IMR-90 (cell line): ENCODE data around the gene KRTAP5-6. TPM values are rescaled to one million over a fixed set of nuclear protein-coding genes. Genes with fewer than 3 reads are reported as not detected.

Source experiments
- ATAC-seq: fragments of 200-7000 bp; cut with Tn5 transposase; 2 replicates; pipeline ENCODE4 v1.9.1; 2020; ENCODE audit warnings: low read depth, mild to moderate bottlenecking, moderate library complexity
- BruUV-seq: library from RNA; stranded (reverse); fragments of 400-500 nt; replicated peaks from 2 replicates; lab custom pipeline; 2021; lab: Mats Ljungman, UMichigan
- CTCF ChIA-PET: fragments of 300-600 bp; formaldehyde crosslinking; extraction: SDS; loops from one replicate; lab custom pipeline; 2021; ENCODE audit warnings: antibody characterized with exemption; lab: Yijun Ruan, JAX
- POLR2A ChIA-PET: fragments of 300-600 bp; sonication (Branson Sonifier 250); formaldehyde crosslinking; loops from one replicate; lab custom pipeline; 2022; ENCODE audit warnings: antibody characterized with exemption; ENCODE audit not compliant: unreplicated experiment; lab: Charles Lee
- DNase-seq: peaks from one replicate; pipeline ENCODE4 v3.0.0; 2013
- H2AFZ ChIP-seq: replicated peaks from 2 replicates; pipeline ENCODE3; 2013; ENCODE audit warnings: low read length, mild to moderate bottlenecking; ENCODE audit not compliant: poor library complexity
- H2AK5ac ChIP-seq: 2 replicates; pipeline ENCODE4 v1.6.1; 2013; ENCODE audit warnings: low read depth, low read length, inconsistent platforms
- H2AK9ac ChIP-seq: replicated peaks from 2 replicates; pipeline ENCODE3; 2013; ENCODE audit warnings: mild to moderate bottlenecking, low read depth, low read length, moderate library complexity; ENCODE audit not compliant: poor library complexity
- H2BK120ac ChIP-seq: 2 replicates; pipeline ENCODE4 v1.6.1; 2013; ENCODE audit warnings: low read depth, low read length, inconsistent platforms
- H2BK15ac ChIP-seq: 3 replicates; pipeline ENCODE4 v1.6.1; 2013; ENCODE audit warnings: low read depth, low read length, inconsistent platforms
- H2BK20ac ChIP-seq: 2 replicates; pipeline ENCODE4 v1.6.1; 2013; ENCODE audit warnings: low read depth, mild to moderate bottlenecking, inconsistent platforms, low read length, moderate library complexity
- H2BK5ac ChIP-seq: 2 replicates; pipeline ENCODE4 v1.6.1; 2013; ENCODE audit warnings: mild to moderate bottlenecking, low read depth, low read length, inconsistent platforms; ENCODE audit not compliant: poor library complexity, severe bottlenecking
- H3K14ac ChIP-seq: replicated peaks from 2 replicates; pipeline ENCODE4 v1.6.1; 2013; ENCODE audit warnings: low read depth, low read length, inconsistent platforms
- H3K18ac ChIP-seq: 2 replicates; pipeline ENCODE4 v1.6.1; 2013; ENCODE audit warnings: low read depth, low read length, control low read depth
- H3K23ac ChIP-seq: 2 replicates; pipeline ENCODE4 v1.6.1; 2013; ENCODE audit warnings: low read depth, low read length, inconsistent platforms
- H3K27ac ChIP-seq: 2 replicates; pipeline ENCODE4 v1.5.1; 2013; ENCODE audit warnings: mild to moderate bottlenecking, control low read depth, low read length; ENCODE audit not compliant: insufficient read depth
- H3K27me3 ChIP-seq: 2 replicates; pipeline ENCODE4 v1.6.1; 2013; ENCODE audit warnings: low read length; ENCODE audit not compliant: control insufficient read depth, insufficient read depth
- H3K36me3 ChIP-seq: 2 replicates; pipeline ENCODE4 v1.6.1; 2013; ENCODE audit warnings: low read length, mixed read lengths; ENCODE audit not compliant: control insufficient read depth, insufficient read depth
- H3K4ac ChIP-seq: 2 replicates; pipeline ENCODE4 v1.6.1; 2013; ENCODE audit warnings: low read depth, low read length, inconsistent platforms
- H3K4me1 ChIP-seq: 2 replicates; pipeline ENCODE4 v1.6.1; 2013; ENCODE audit warnings: low read length, mixed read lengths; ENCODE audit not compliant: control insufficient read depth, insufficient read depth
- H3K4me2 ChIP-seq: 2 replicates; pipeline ENCODE4 v1.6.1; 2013; ENCODE audit warnings: low read depth, mild to moderate bottlenecking, control low read depth, low read length, moderate library complexity
- H3K4me3 ChIP-seq: 2 replicates; pipeline ENCODE4 v1.5.1; 2013; ENCODE audit warnings: low read depth, mild to moderate bottlenecking, control low read depth, low read length, moderate library complexity; ENCODE audit not compliant: insufficient read depth
- H3K56ac ChIP-seq: 2 replicates; pipeline ENCODE4 v1.6.1; 2013; ENCODE audit warnings: low read length, inconsistent platforms; ENCODE audit not compliant: insufficient read depth; ENCODE audit errors: extremely low read depth
- H3K79me1 ChIP-seq, 2 experiments: 2 replicates each; pipeline ENCODE4 v1.6.1; 2013; ENCODE audit warnings: low read length in 2 of 2, inconsistent platforms in 1 of 2, low read depth in 1 of 2
- H3K9ac ChIP-seq: 2 replicates; pipeline ENCODE4 v1.6.1; 2013; ENCODE audit warnings: low read depth, low read length, control low read depth
- H3K9me1 ChIP-seq: 2 replicates; pipeline ENCODE4 v1.6.1; 2013; ENCODE audit warnings: low read length, inconsistent platforms; ENCODE audit not compliant: insufficient read depth
- H3K9me3 ChIP-seq: 2 replicates; pipeline ENCODE4 v1.6.1; 2013; ENCODE audit warnings: low read length; ENCODE audit not compliant: control insufficient read depth, insufficient read depth
- H4K20me1 ChIP-seq: 2 replicates; pipeline ENCODE4 v1.6.1; 2013; ENCODE audit warnings: low read length, inconsistent platforms; ENCODE audit not compliant: insufficient read depth
- H4K5ac ChIP-seq: 2 replicates; pipeline ENCODE4 v1.6.1; 2013; ENCODE audit warnings: mild to moderate bottlenecking, low read depth, low read length, control low read depth
- H4K8ac ChIP-seq, 2 experiments: 2 replicates each; pipeline ENCODE4 v1.6.1; 2013; ENCODE audit warnings: low read depth in 2 of 2, low read length in 2 of 2, control low read depth in 1 of 2, inconsistent platforms in 1 of 2
- H4K91ac ChIP-seq: 2 replicates; pipeline ENCODE4 v1.6.1; 2013; ENCODE audit warnings: low read depth, low read length, inconsistent platforms; ENCODE audit not compliant: insufficient read depth
- BHLHE40 ChIP-seq: fragments of 150-350 bp; IDR thresholded peaks from 2 replicates; pipeline ENCODE4 v1.6.1; 2016; ENCODE audit warnings: mild to moderate bottlenecking, low read depth, low read length
- CEBPB ChIP-seq: IDR thresholded peaks from 2 replicates; pipeline ENCODE4 v1.6.1; 2012; ENCODE audit warnings: low read depth, low read length, improper control_type of control experiment
- MAFK ChIP-seq: IDR thresholded peaks from 2 replicates; pipeline ENCODE4 v1.6.1; 2012; ENCODE audit warnings: low read depth, low read length, improper control_type of control experiment
- MAZ ChIP-seq: IDR thresholded peaks from 2 replicates; pipeline ENCODE4 v1.6.1; 2012; ENCODE audit warnings: low read depth, mild to moderate bottlenecking, low read length, improper control_type of control experiment, moderate library complexity, borderline replicate concordance
- MXI1 ChIP-seq: IDR thresholded peaks from 2 replicates; pipeline ENCODE4 v1.6.1; 2012; ENCODE audit warnings: low read depth, mild to moderate bottlenecking, low read length, moderate library complexity, borderline replicate concordance
- POLR2A ChIP-seq: IDR thresholded peaks from 2 replicates; pipeline ENCODE4 v1.6.1; 2012; ENCODE audit warnings: mild to moderate bottlenecking, low read depth, low read length
- RAD21 ChIP-seq: IDR thresholded peaks from 2 replicates; pipeline ENCODE4 v1.6.1; 2012; ENCODE audit warnings: low read length, improper control_type of control experiment
- RCOR1 ChIP-seq: IDR thresholded peaks from 2 replicates; pipeline ENCODE4 v1.6.1; 2012; ENCODE audit warnings: mild to moderate bottlenecking, low read length, improper control_type of control experiment; ENCODE audit not compliant: insufficient replicate concordance
- RFX5 ChIP-seq: IDR thresholded peaks from 2 replicates; pipeline ENCODE4 v1.8.0; 2012; ENCODE audit warnings: low read depth, mild to moderate bottlenecking, low read length, moderate library complexity
- WGBS, 2 experiments: methylation state at CpG; one replicate each; pipeline versions ENCODE4 v1.1.5 to v1.1.7; 2013; ENCODE audit warnings: missing lambda C conversion rate in 2 of 2; ENCODE audit not compliant: insufficient read length in 1 of 2; ENCODE audit errors: extremely low coverage in 2 of 2; 5-methylcytosine and 5-hydroxymethylcytosine counted together
- dilution Hi-C: fragments of 300-500 bp; cut with HindIII; formaldehyde crosslinking; loops from one replicate; pipeline ENCODE4 v1.14.3; 2018; ENCODE audit warnings: low sequenced_read_pairs; ENCODE audit not compliant: unreplicated experiment
- in situ Hi-C: fragments of 300-500 bp; cut with MboI; formaldehyde crosslinking; loops from 3 replicates; pipeline ENCODE4 v1.14.3; 2019; ENCODE audit warnings: low sequenced_read_pairs, inconsistent platforms, mixed read lengths
- intact Hi-C: fragments of 100-400 bp; cut with micrococcal nuclease; formaldehyde crosslinking; loops from 2 replicates; pipeline ENCODE4 v1.10.0; 2022
- polyA plus RNA-seq, 3 experiments: library from polyadenylated mRNA; depleted of rRNA; stranded (reverse); fragments of >200 nt; gene quantifications; 2 replicates each; pipeline ENCODE4 v1.2.3, GENCODE V29; 2012; ENCODE audit warnings: low replicate concordance in 1 of 3
- total RNA-seq: library from RNA; depleted of rRNA; stranded (reverse); fragments of >200 nt; gene quantifications from 2 replicates; pipeline ENCODE4 v1.2.3, GENCODE V29; 2012
- TF ChIP-seq, protein P1 (sequence below): fragments of 150-350 bp; IDR thresholded peaks from 2 replicates; pipeline ENCODE4 v1.6.1; 2016; ENCODE audit warnings: low read depth, mild to moderate bottlenecking, low read length, moderate library complexity, borderline replicate concordance

The KRTAP5-6 gene
- total and polyA plus RNA-seq, 2 of the 4 experiments (the other 2 are of a cell fraction), result not detected

DNA sequence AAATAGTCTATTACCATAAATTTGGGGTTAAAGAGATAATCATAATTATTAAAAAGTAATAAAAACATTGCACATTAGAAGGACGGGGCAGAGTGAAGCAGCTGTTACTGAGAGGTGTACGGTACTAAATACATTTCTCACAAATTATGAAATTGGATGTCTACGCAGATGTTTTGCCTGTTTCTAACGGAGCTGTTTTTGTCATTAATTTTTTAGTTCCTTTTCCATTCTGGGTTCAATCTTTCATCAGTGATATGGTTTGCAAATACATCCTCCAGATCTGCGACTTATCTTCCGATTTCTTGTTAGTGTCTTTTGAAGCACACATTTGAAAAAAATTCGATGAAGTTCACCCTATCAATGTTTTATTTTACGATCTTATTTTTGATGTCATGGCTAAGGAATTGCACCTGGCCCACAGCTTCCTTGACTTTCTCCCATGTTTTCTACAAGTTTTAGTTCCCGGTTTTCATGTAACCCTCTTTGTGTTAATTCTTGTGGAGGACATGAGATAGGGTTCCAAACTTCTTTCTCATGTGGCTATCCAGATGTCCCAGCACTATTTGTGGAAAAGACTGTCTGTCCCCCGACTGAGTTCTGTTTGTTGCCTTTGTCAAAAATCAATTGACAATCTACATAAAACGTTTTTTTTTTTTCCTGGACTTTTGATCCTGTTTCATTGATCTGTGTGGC lies 21.3 kb upstream of the KRTAP5-6 start:
- Histone ChIP-seq H4K20me1 (no peaks in the 10 kb centered on the region), H2AFZ (no peak overlapping the region), H2BK20ac (no peak overlapping the region), H3K36me3 (no peaks in the 10 kb centered on the region), H3K27ac (no peak overlapping the region), H4K8ac (no peak overlapping the region), H3K18ac (no peak overlapping the region), H3K23ac (no peak overlapping the region), H3K4me3 (no peak overlapping the region), H2AK9ac (no peak overlapping the region), H3K4ac (no peak overlapping the region), H3K27me3 (peaks cover 41% of the 10 kb centered on the region), H4K91ac (no peak overlapping the region), H3K14ac (no peak overlapping the region), H3K56ac (no peak overlapping the region), H3K9ac (no peak overlapping the region), H2AK5ac (no peak overlapping the region), H3K9me1 (no peaks in the 10 kb centered on the region; the same call in 1 of the 2 replicates), H2BK5ac (no peak overlapping the region), H3K4me1 (no peaks in the 10 kb centered on the region), H2BK15ac (no peak overlapping the region), H2BK120ac (no peak overlapping the region), H4K5ac (no peak overlapping the region), H3K79me1 (no peaks in the 10 kb centered on the region), H3K4me2 (no peak overlapping the region), H3K9me3 (peaks cover 4% of the 10 kb centered on the region; the same call in 1 of the 2 replicates)
- intact Hi-C loops, result no loop called here
- dilution Hi-C loops, result no loop called here
- in situ Hi-C loops, result no loop called here
- 50% methylated on average over 1 of the region's 11 CpGs; no CpG with 5 or more reads in 1 of the 2 experiments for WGBS, 2 experiments
- DNase-seq, result no peak
- no peak for TF ChIP-seq MAZ
- no peak for TF ChIP-seq BHLHE40
- no peak for TF ChIP-seq POLR2A
- no peak for TF ChIP-seq MXI1
- no peak for TF ChIP-seq CEBPB
- TF ChIP-seq, protein P1, sequence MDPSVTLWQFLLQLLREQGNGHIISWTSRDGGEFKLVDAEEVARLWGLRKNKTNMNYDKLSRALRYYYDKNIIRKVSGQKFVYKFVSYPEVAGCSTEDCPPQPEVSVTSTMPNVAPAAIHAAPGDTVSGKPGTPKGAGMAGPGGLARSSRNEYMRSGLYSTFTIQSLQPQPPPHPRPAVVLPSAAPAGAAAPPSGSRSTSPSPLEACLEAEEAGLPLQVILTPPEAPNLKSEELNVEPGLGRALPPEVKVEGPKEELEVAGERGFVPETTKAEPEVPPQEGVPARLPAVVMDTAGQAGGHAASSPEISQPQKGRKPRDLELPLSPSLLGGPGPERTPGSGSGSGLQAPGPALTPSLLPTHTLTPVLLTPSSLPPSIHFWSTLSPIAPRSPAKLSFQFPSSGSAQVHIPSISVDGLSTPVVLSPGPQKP, result no peak
- no peak for TF ChIP-seq RFX5
- TF ChIP-seq RAD21, result no peak
- no peak for TF ChIP-seq MAFK
- TF ChIP-seq RCOR1, result no peak
- no TSS peak for BruUV-seq
- POLR2A ChIA-PET, result no interaction called here
- ATAC-seq, result no peak
- CTCF ChIA-PET, result interaction anchor here (0.8 kb wide), 1 partner anchor 19 kb away, joined by 3 read pairs; no protein-coding TSS in a partner anchor
